ENCODE results near the gene ITFG1. TPM values are rescaled to one million over a fixed set of nuclear protein-coding genes. Genes with fewer than 3 reads are reported as not detected.
"Not testable (repeated sequence)": the region's sequence is repeated elsewhere in the genome, so short reads cannot be mapped to it uniquely, and the experiment has no call there.

ITFG1 gene
- total and polyA plus RNA-seq, 7 donors = 12.0 to 59.3 (median 36.0) TPM

- Histone ChIP-seq H3K9me3 (no peaks in the 10 kb centered on the region), H3K4me1 (peaks cover 0 to 3% (median 0%) of the 10 kb centered on the region in 4 donors), H3K4me3 (no peak overlapping the region), H3K27ac (no peak overlapping the region), H3K27me3 (no peaks in the 10 kb centered on the region), H3K36me3 (no peaks in the 10 kb centered on the region)
- intact Hi-C loops (cut with DNase I) = no loop called here
- 92 to 95% methylated on average over 2 of the region's 2 CpGs for WGBS, 2 donors
- TF ChIP-seq POLR2AphosphoS5 (IDR thresholded peaks at IDR 0.05) = no peak
- TF ChIP-seq CTCF (IDR thresholded peaks at IDR 0.05) = no peak
- TF ChIP-seq POLR2A (IDR thresholded peaks at IDR 0.05) = no peak
- TF ChIP-seq EP300 (IDR thresholded peaks at IDR 0.05) = no peak
- no peak for DNase-seq
Observed at GRCh38 chr16:47198180-47198575, 262.7 kb downstream of the ITFG1 start.

DNA sequence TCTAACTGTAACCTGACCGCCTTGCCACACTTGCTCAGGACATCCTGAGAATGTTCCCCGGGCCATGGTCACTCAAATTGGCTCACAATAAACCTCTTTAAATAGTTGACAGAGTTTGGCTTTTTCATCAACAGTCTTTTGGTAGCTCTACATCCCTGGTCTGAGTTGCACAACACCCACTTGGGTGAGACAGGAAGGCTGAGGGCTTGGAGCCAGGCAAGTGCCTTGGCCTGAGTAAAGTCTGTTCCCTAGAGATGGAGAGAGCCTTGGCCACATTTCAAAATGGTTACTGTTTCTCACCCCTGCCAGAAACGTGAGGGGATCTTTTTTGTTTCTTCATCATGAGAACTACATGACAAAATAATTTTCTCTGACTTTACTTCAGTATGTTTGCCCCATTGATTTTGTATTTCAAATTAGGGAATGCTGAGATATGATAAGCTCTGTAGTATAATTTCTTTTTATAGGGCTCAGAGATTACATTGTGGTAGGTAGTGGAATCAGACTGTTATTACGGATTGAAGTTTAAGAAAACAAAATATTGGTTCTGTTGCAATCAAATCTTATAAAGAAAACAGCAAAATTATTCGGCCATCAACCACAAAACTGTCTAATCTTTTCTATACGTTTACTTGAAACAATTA lies 263.2 kb downstream of the ITFG1 start:
- Histone ChIP-seq H3K27ac (no peak overlapping the region), H3K4me1 (peaks cover 0 to 3% (median 0%) of the 10 kb centered on the region in 4 donors), H3K27me3 (no peaks in the 10 kb centered on the region), H3K4me3 (no peak overlapping the region), H3K9me3 (no peaks in the 10 kb centered on the region), H3K36me3 (no peaks in the 10 kb centered on the region)
- 92 to 94% methylated on average over 6 of the region's 6 CpGs for WGBS, 2 donors
- TF ChIP-seq EP300 (IDR thresholded peaks at IDR 0.05) (no peak), POLR2A (IDR thresholded peaks at IDR 0.05) (no peak), POLR2AphosphoS5 (IDR thresholded peaks at IDR 0.05) (no peak), CTCF (IDR thresholded peaks at IDR 0.05) (no peak)
- no peak for DNase-seq
- intact Hi-C loops (cut with DNase I) = no loop called here

- WGBS, 2 donors = 90% methylated on average over 5 of the region's 5 CpGs
- Histone ChIP-seq H3K36me3 (no peaks in the 10 kb centered on the region), H3K9me3 (no peaks in the 10 kb centered on the region), H3K4me1 (no peaks in the 10 kb centered on the region), H3K4me3 (no peak overlapping the region), H3K27ac (no peak overlapping the region), H3K27me3 (no peaks in the 10 kb centered on the region)
- no peak for DNase-seq
- intact Hi-C loops (cut with DNase I) = no loop called here
- TF ChIP-seq POLR2AphosphoS5 (IDR thresholded peaks at IDR 0.05) = no peak
- no peak for TF ChIP-seq CTCF (IDR thresholded peaks at IDR 0.05)
- no peak for TF ChIP-seq EP300 (IDR thresholded peaks at IDR 0.05)
- no peak for TF ChIP-seq POLR2A (IDR thresholded peaks at IDR 0.05)
Observed at GRCh38 chr16:47196457-47196856, 264.4 kb downstream of the ITFG1 start.

GRCh38 chr16:47182318-47182717 lies 278.5 kb downstream of the ITFG1 start:
- Histone ChIP-seq H3K27me3 (no peaks in the 10 kb centered on the region), H3K9me3 (no peaks in the 10 kb centered on the region), H3K4me1 (no peaks in the 10 kb centered on the region), H3K27ac (no peak overlapping the region), H3K4me3 (no peak overlapping the region), H3K36me3 (no peaks in the 10 kb centered on the region)
- TF ChIP-seq CTCF (IDR thresholded peaks at IDR 0.05) = no peak
- no peak for TF ChIP-seq POLR2A (IDR thresholded peaks at IDR 0.05)
- TF ChIP-seq POLR2AphosphoS5 (IDR thresholded peaks at IDR 0.05) = no peak
- TF ChIP-seq EP300 (IDR thresholded peaks at IDR 0.05) = no peak
- intact Hi-C loops (cut with DNase I) = no loop called here
- DNase-seq = no peak
- 94 to 96% methylated on average over 3 of the region's 3 CpGs for WGBS, 2 donors

DNA sequence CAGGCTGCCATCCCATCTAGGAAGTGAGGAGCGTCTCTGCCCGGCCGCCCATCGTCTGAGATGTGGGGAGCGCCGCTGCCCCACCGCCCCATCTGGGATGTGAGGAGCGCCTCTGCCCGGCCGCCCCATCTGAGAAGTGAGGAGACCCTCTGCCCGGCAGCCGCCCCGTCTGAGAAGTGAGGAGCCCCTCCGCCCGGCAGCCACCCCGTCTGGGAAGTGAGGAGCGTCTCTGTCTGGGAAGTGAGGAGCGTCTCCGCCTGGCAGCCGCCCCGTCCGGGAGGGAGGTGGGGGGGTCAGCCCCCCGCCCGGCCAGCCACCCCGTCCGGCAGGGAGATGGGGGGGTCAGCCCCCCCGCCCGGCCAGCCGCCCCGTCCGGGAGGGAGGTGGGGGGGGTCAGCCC lies 279.8 kb downstream of the ITFG1 start:
- H3K4me3 ChIP-seq; intact Hi-C loops (cut with DNase I); H3K27me3 ChIP-seq; H3K9me3 ChIP-seq; H3K27ac ChIP-seq; H3K36me3 ChIP-seq; DNase-seq; H3K4me1 ChIP-seq: not testable (repeated sequence)
- WGBS, 2 donors = 98% methylated on average over 31 of the region's 31 CpGs
